ENCODE results near the gene ASH1L.
"Not testable (repeated sequence)": the region's sequence is repeated elsewhere in the genome, so short reads cannot be mapped to it uniquely, and the experiment has no call there.

ASH1L gene

GRCh38 chr1:155305881-155306391, 256.7 kb downstream of the ASH1L start:
- peak; percentile 31 for DNase-seq (ENCODE audit: low spot score)

GRCh38 chr1:155304558-155305063, 258.0 kb downstream of the ASH1L start:
- DNase-seq (ENCODE audit: low spot score) = no peak

- DNase-seq (ENCODE audit: low spot score) = no peak
Measured at GRCh38 chr1:155301342-155301841, 261.2 kb downstream of the ASH1L start, which contains the start of gene PKLR. TSS of gene PKLR (minus strand) at chr1:155301438. CDS start at chr1:155301395, 43 bp downstream.

GRCh38 chr1:155300553-155301329, 261.9 kb downstream of the ASH1L start:
- DNase-seq (ENCODE audit: low spot score) = no peak

GRCh38 chr1:155300024-155300423, 262.6 kb downstream of the ASH1L start:
- no peak for DNase-seq (ENCODE audit: low spot score)

- no peak for DNase-seq (ENCODE audit: low spot score)
Measured at GRCh38 chr1:155297384-155297783, 265.2 kb downstream of the ASH1L start.

- no peak for DNase-seq (ENCODE audit: low spot score)
Measured at GRCh38 chr1:155296661-155297060, 265.9 kb downstream of the ASH1L start.

GRCh38 chr1:155295942-155296267, 266.7 kb downstream of the ASH1L start:
- DNase-seq (ENCODE audit: low spot score) = no peak

- no peak for DNase-seq (ENCODE audit: low spot score)
Measured at GRCh38 chr1:155295183-155295941, 267.2 kb downstream of the ASH1L start.

DNA sequence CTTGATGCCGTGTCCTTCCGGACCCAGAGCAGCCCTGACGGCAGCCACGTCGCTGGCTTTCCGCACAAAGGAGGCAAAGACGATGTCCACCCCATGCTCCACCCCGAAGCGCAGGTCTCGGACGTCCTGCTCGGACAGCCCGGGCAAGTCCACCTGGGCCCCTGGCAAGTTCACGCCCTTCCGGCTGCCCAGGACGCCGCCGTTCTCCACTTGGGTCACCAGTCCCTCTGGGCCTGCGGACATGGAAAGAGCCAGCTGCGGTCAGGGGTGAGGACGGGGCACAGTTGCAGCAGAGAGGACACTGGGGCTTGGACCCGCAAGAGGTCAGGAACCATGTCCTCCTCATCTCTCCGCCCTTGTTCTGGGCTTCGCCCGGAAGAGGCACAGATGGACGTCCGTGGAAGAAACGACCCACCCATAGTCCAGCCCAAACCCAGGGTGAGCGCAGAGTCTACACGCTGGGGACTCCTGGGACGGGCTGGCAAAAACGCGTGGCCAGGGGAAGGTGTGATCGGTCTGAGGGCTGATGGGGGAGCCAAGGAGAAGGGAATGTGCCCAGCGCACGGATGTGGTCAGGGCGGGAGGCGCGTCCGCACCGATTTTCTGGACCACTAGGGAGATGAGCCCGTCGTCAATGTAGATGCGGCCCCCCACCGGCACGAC, 268.0 kb downstream of the ASH1L start:
- no peak for DNase-seq (ENCODE audit: low spot score)

GRCh38 chr1:155293086-155293749, 269.4 kb downstream of the ASH1L start:
- no peak for DNase-seq (ENCODE audit: low spot score)

DNA sequence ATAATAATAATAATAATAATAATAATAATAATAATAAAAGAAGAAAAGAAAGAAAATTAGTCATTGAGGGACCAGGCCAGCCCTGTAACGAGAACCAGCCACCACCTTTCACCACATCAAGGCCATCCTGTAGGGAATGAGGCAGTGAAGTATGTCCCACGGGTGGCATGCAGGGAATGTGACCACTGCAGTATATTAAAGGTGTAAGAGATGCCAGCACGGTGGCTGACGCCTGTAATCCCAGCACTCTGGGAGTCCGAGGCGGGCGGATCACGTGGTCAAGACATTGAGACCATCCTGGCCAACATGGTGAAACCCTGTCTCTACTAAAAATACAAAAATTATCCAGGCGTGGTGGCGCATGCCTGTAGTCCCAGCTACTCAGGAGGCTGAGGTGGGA, 271.6 kb downstream of the ASH1L start:
- not testable (repeated sequence) for DNase-seq (ENCODE audit: low spot score)

DNA sequence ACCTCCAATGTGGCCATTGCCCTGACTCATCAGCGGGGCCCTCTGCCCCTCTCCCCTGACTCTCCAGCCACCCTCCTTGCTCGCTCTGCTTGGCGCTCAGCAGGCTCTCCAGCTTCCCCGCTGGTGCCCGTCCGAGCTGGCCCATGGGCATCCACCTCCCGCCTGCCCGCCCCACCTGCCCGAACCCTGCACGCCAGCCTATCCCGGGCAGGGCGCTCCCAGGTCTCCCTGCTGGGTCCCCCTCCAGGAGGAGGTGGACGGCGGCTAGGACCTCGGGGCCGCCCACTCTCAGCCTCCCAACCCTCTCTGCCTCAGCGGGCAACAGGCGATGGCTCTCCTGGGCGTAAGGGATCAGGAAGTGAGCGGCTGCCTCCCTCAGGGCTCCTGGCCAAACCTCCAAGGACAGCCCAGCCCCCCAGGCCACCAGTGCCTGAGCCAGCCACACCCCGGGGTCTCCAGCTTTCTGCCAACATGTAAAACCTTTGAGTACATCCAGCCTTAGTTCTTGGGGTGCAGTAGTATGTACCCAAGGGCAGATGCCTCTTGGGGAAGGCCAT, 274.5 kb downstream of the ASH1L start:
- no peak for DNase-seq (ENCODE audit: low spot score)

DNA sequence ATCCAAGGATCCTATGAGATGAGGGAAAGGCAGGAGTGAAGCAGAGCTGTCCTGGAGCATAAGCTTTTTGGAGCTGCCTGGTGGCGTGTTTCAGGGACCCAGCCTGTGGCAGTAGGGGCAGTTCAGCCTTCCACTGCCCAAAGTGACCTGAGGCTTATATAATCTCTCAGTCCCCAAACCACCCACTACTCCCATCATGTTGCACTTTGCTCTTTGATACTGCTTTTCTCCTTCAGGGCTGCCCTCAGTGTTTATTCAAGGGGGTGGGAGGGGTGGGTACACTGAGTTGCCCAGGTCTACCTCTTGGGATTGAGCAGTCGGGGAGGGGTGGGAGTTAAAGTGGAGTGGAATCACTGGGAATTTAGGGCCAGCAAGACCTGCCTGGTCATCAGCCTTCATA, 276.1 kb downstream of the ASH1L start:
- no peak for DNase-seq (ENCODE audit: low spot score)

DNA sequence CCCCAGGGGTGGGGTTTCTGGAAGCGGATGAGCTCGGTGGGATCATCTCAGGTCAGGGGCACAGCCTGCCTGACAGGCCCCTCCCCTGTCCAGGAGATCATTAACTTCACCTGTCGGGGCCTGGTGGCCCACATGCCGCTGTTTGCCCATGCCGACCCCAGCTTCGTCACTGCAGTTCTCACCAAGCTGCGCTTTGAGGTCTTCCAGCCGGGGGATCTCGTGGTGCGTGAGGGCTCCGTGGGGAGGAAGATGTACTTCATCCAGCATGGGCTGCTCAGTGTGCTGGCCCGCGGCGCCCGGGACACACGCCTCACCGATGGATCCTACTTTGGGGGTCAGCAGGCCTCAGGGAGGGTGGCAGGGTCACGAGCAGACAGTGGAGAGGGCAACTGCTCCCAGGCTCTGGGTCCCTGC, 277.0 kb downstream of the ASH1L start:
- no peak for DNase-seq (ENCODE audit: low spot score)

All from LoVo (cell line).